Stimulated activated CD4-positive, alpha-beta T cell treated with anti-CD3 and anti-CD28 coated beads, Interleukin-1b, Interleukin-23, amount 100 ng/mL, for 1 hour (primary cell): ENCODE measurements around the gene CRHR1.

Experiments
- DNase-seq, 2 donors: peaks; one replicate each; pipeline ENCODE4 v3.0.0-alpha.2; 2020; ENCODE audit warnings: low read depth in 2 of 2

CRHR1 gene

DNA sequence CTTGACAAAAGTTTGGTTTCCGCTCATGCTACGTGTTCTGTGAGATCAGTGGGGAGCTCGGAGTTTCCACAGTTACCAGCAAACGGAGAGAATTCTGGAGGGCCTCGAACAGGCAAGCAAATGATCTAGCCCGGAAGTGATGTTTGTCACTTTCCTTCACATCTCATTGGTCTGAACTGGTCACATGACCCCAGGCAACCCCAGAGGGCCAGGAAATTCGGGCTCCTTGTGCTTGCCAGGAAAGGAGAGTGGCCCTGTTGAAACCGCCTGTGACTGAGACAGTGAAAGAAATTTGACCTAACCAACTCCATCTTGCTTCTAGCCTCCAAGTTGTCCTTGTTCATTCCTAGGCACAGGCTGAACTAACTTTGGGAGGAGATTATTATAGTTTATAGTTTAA, 83.6 kb downstream of the CRHR1 start:
- DNase-seq: no peak

DNA sequence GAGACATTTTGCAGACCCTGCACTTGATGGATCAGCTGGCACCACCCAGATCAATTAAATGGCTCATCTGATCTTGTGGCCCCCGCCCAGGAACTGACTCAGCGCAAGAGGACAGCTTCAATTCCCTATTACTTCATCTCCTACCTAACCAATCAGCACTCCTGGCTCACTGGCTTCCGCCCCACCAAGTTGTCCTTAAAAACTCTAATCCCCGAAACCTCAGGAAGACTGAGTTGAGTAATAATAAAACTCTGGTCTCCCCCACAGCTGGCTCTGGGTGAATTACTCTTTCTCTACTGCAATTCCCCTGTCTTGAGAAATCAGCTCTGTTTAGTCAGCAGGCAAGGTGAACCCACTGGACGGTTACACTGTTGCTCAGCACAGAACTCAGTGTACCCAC, 84.2 kb downstream of the CRHR1 start:
- no peak for DNase-seq

- no peak for DNase-seq
These were observed 85.7 kb downstream of the CRHR1 start for GRCh38 chr17:45869676-45870341.

DNA sequence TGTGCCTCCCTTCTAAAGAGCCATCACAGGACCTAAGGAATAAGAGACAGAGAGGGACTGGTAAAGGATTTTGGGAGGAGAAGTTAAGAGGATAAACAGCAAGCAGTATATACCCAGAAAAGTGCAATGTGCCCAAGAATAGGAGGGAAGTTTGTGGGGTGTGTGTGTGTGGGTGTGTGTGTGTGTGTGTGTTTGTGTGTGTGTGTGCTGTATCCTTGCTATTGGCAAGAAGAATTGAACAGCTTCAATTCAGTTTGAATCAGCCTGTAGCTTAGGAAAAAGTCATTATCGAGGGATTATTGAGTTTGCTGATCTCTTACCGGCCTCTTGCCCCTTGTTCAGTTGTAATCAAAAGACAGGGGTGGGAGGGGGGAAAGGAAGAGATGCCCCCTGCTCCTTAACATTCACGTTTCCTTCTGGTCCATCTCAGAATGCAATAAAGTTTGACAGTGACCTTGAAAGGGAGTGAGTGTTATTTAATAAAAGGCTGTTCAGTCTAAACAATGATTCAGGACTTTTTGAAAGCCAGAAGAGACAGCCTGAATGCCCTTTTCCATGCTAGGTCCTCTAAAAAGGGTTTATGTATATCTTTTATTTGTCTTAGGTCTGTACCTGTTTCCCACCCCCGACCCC, 86.3 kb downstream of the CRHR1 start:
- DNase-seq: no peak

DNA sequence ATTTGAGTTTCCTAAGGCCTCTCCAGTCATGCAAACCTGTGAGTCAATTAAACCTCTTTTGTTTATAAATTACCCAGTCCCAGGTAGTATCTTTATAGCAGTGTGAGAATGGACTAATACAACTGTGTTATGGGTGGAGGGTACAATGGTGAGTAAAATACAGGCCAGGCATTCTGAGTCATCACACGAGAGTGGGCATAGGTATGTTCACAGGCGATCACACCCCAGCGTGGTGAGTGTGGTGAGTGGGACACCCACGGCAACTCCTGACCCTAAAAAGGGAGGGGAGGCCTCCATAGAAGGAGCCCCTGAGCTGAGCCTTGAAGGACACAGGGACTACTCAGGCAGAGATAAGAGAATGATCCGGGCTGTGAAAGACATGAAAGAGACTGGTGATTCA, 87.6 kb downstream of the CRHR1 start:
- no peak for DNase-seq

- DNase-seq: no peak
These were observed 89.6 kb downstream of the CRHR1 start for GRCh38 chr17:45873728-45874127.

- no peak for DNase-seq
These were observed 90.0 kb downstream of the CRHR1 start for GRCh38 chr17:45874151-45874550.

- no peak for DNase-seq
These were observed 92.4 kb downstream of the CRHR1 start for GRCh38 chr17:45876539-45876938.

DNA sequence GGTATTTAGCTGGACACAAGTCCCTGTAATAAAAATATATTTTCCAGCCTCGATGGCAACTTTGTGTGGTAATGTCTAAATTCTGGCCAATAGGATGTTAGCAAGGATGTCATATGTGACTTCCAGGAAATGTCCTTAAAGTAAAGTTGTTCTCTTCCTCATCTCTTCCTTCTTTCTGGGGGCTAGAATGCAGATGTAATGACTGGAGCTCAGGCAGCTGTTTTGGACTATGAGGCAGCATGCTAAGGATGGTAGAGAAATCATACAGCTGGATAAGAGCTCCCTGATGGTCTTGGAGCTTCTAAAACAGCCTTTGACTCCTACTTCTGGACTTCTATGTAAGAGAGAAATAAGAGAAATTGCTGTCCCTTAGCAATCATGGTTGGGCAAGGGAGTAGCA, 93.3 kb downstream of the CRHR1 start:
- DNase-seq: no peak

GRCh38 chr17:45883063-45883462, 98.9 kb downstream of the CRHR1 start:
- DNase-seq: no peak
